KG1 (cell line): ENCODE data around the gene CDKN2D.
A peak's percentile ranks its signal among the peaks of the same experiment; 100 is the strongest.
"Not testable (repeated sequence)": the region's sequence is repeated elsewhere in the genome, so short reads cannot be mapped to it uniquely, and the experiment has no call there.

Experiments
- DNase-seq: peaks from one replicate; lab custom pipeline; 2025; lab: John Stamatoyannopoulos, UW

CDKN2D gene

GRCh38 chr19:10580979-10581631 lies 12.3 kb upstream of the CDKN2D start:
- peak; percentile 94 for DNase-seq

GRCh38 chr19:10577951-10578350 lies 9.2 kb upstream of the CDKN2D start:
- no peak for DNase-seq

GRCh38 chr19:10575011-10575716 lies 6.4 kb upstream of the CDKN2D start:
- no peak for DNase-seq

GRCh38 chr19:10574462-10574861 lies 5.7 kb upstream of the CDKN2D start:
- DNase-seq = no peak

- not testable (repeated sequence) for DNase-seq
Observed at GRCh38 chr19:10573793-10574192, 5.0 kb upstream of the CDKN2D start.

- no peak for DNase-seq
Observed at GRCh38 chr19:10568062-10568825, 535 bp downstream of the CDKN2D start.

- no peak for DNase-seq
Observed at GRCh38 chr19:10567656-10568055, 1.1 kb downstream of the CDKN2D start.

GRCh38 chr19:10566658-10567410 lies 1.9 kb downstream of the CDKN2D start:
- peak; percentile 57 for DNase-seq

- no peak for DNase-seq
Observed at GRCh38 chr19:10566408-10566657, 2.4 kb downstream of the CDKN2D start.

- DNase-seq = peak; percentile 98
Observed at GRCh38 chr19:10565567-10566407, 3.0 kb downstream of the CDKN2D start, which contains the start of gene KRI1. Gene KRI1 (minus strand): TSS chr19:10566010. CDS start chr19:10565999, 11 bp downstream.

- DNase-seq = peak; percentile 57
Observed at GRCh38 chr19:10565028-10565566, 3.7 kb downstream of the CDKN2D start.

GRCh38 chr19:10562609-10563008 lies 6.2 kb downstream of the CDKN2D start:
- no peak for DNase-seq

GRCh38 chr19:10560154-10560553 lies 8.6 kb downstream of the CDKN2D start:
- no peak for DNase-seq

GRCh38 chr19:10557603-10558197 lies 11.1 kb downstream of the CDKN2D start:
- DNase-seq = no peak

- DNase-seq = no peak
Observed at GRCh38 chr19:10555610-10555973, 13.2 kb downstream of the CDKN2D start.

GRCh38 chr19:10554760-10555609 lies 13.8 kb downstream of the CDKN2D start:
- DNase-seq = no peak

- DNase-seq = peak; percentile 93
Observed at GRCh38 chr19:10553943-10554381, 14.8 kb downstream of the CDKN2D start.

- no peak for DNase-seq
Observed at GRCh38 chr19:10553087-10553667, 15.6 kb downstream of the CDKN2D start.

- DNase-seq = no peak
Observed at GRCh38 chr19:10552510-10553053, 16.2 kb downstream of the CDKN2D start.
